HG03060 (cell line): ENCODE data around the gene CASR.

Experiments
- ATAC-seq: cut with Tn5 transposase; IDR thresholded peaks from one replicate; pipeline ENCODE4 v1.9.1; 2021; ENCODE audit warnings: low read depth, moderate number of reproducible peaks; ENCODE audit not compliant: unreplicated experiment

Gene CASR

DNA sequence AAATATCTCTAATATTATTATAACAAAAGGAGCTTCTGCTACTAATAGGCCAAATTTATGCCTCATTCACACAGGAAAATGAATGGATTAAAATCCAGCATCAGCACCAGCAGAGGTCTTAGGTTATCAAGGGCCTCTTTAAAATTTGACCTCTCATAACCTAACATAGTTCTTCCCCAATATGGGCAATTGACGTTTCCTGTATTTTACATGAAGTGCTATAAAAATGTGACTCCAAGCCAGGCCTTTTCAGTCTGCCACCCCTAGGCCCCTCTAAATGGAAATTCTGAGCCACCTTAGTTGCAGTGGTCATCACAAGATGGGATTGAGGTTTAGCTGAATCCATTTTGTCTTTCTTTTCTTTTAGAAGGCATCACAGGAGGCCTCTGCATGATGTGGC, 70.1 kb downstream of the CASR start:
- ATAC-seq = no peak

GRCh38 chr3:122255757-122256439, 72.4 kb downstream of the CASR start:
- no peak for ATAC-seq

GRCh38 chr3:122257644-122258364, 74.3 kb downstream of the CASR start:
- ATAC-seq = no peak

DNA sequence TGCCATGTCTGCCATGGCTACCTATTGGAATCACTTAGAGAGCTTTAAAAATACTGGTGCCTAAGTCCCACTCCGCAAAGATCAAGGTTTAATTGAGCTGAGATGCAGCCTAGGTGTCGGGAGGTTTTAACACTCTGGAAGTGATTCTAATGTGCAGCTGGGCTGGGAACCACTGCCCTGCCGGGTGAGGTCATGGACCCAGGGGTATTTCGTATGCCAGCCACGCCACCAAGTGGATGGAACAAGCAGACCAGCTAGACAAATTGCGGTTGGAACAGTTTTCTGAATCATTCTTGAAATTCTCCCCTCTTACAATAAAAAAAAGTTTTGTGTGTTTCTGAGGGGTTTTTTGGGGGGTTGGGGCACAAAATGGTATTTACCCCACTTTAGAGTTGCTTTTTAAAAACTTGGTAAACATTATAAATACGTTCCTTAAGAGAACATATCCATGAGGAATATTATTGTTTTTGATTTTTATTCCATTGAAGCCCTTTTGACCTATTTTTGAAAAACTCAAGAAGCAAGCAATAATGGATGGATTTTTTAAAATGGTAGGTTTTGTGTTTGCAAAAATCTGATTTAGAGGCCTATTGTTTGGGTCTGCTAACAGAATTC, 75.4 kb downstream of the CASR start:
- peak; percentile 80 for ATAC-seq

- ATAC-seq = no peak
These were observed 76.7 kb downstream of the CASR start for GRCh38 chr3:122260206-122260605.

GRCh38 chr3:122263058-122263457, 79.6 kb downstream of the CASR start:
- no peak for ATAC-seq

DNA sequence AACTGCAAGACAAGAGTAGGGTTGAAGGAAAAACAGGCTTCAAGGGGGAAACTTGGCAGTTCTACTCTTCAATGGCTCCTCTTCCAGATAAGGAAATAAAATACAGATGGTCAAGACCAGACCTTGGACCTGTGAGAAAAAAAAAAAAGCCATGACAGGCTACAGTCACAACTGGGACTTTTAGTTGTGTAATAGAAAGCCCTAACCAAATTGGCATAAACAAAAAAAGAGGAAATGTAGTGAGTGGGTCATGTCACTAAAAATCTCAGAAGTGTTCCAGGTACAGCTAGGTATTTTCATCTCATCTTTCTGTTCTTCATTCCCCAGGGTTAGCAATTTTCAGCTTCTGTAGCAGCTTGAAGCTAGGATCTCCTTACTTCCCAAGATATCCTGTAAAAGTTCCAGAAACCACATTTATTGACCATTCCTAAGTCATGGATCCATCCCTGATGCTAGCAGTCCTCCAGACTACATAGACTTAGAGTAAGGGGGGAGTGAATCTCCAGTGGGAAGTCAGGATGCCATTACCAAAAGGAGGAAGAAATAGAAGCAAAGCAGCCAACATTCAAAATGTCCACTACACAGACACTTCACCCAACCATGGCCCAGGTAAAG, 80.6 kb downstream of the CASR start:
- ATAC-seq = no peak

DNA sequence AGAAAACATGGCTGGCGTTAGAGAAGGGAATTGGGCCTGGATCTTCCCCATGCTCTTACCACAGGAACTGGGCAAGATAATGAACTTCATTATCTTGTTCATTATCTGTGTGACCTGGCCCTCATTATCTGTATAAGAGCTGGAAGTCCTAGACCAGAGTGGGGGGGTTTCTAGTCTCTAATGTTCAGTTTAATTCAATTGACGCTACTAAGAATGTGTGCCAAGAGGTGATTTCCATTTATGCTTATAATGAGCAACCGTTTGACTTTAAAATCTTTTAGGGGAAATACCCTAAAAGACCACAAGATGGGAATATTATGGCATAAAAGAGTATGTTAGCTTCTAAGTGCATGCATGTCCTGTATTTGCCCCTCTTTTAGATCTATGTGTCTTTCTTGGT, 82.5 kb downstream of the CASR start:
- no peak for ATAC-seq

GRCh38 chr3:122268257-122269024, 85.0 kb downstream of the CASR start:
- no peak for ATAC-seq

DNA sequence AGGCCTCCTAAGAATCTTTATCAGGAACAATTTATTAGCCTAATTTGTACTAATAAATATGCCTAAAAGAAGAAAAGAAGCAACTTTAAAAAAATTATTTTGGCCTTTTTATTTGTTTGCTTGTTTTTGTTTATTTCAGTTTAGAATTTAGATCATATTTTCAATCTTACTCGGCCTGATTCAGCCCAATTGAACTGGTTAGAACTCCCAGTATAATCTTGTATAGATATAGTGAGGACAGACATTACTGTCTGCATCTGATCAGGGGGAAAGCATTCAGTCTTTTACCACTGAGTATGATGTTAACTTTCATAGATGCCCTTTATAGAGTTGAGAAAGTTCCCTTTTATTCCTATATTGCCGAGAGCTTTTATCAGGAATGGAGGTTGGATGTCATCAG, 85.6 kb downstream of the CASR start:
- no peak for ATAC-seq

GRCh38 chr3:122271246-122271898, 87.9 kb downstream of the CASR start:
- no peak for ATAC-seq

- no peak for ATAC-seq
These were observed 89.4 kb downstream of the CASR start for GRCh38 chr3:122272879-122273278.

- no peak for ATAC-seq
These were observed 90.0 kb downstream of the CASR start for GRCh38 chr3:122273498-122273897.

GRCh38 chr3:122281891-122282290, 98.4 kb downstream of the CASR start:
- no peak for ATAC-seq

- ATAC-seq = no peak
These were observed 100.5 kb downstream of the CASR start for GRCh38 chr3:122283796-122284445.

- no peak for ATAC-seq
These were observed 101.0 kb downstream of the CASR start for GRCh38 chr3:122284486-122284885.

GRCh38 chr3:122294359-122294758, 110.9 kb downstream of the CASR start:
- ATAC-seq = no peak

GRCh38 chr3:122295266-122296062, 112.0 kb downstream of the CASR start:
- no peak for ATAC-seq

- peak; percentile 35 for ATAC-seq
These were observed 114.8 kb downstream of the CASR start for GRCh38 chr3:122298239-122298638.
